ENCODE results near the gene PCP2.

The PCP2 gene

GRCh38 chr19:7661744-7662538 lies 28.4 kb upstream of the PCP2 start:
- Histone ChIP-seq H3K79me2 (ENCODE audit: insufficient read depth, low read length) (no peaks in the 10 kb centered on the region), H3K9me2 (replicated peaks; ENCODE audit: low read depth, low read length) (no peaks in the 10 kb centered on the region), H3K36me3 (ENCODE audit: insufficient read depth, low read length) (no peaks in the 10 kb centered on the region), H3F3A (ENCODE audit: low read depth) (no peaks in the 10 kb centered on the region), H3K4me1 (ENCODE audit: insufficient read depth, low read length, poor library complexity, severe bottlenecking) (no peaks in the 10 kb centered on the region), H3K4me2 (ENCODE audit: low read depth, low read length, poor library complexity, severe bottlenecking) (no peak overlapping the region), H3K9ac (ENCODE audit: low read depth, low read length, poor library complexity, severe bottlenecking) (no peak overlapping the region), H2AFZ (ENCODE audit: low read length) (no peak overlapping the region), H3K9me3 (ENCODE audit: insufficient read depth, low read depth, low read length) (no peaks in the 10 kb centered on the region), H3K4me3 (ENCODE audit: low read length, poor library complexity, severe bottlenecking) (no peak overlapping the region), H4K20me1 (ENCODE audit: insufficient read depth, low read length, poor library complexity, severe bottlenecking) (no peaks in the 10 kb centered on the region), H3K27me3 (ENCODE audit: insufficient read depth, low read length, poor library complexity, severe bottlenecking) (no peaks in the 10 kb centered on the region)
- TF ChIP-seq EZH2phosphoT487 (IDR thresholded peaks at IDR 0.05; ENCODE audit: borderline replicate concordance) (no peak), CTCF (conservative IDR thresholded peaks at IDR 0.05; ENCODE audit: low read length) (no peak)

- Histone ChIP-seq H4K20me1 (ENCODE audit: insufficient read depth, low read length, poor library complexity, severe bottlenecking) (no peaks in the 10 kb centered on the region), H3K9me2 (replicated peaks; ENCODE audit: low read depth, low read length) (no peaks in the 10 kb centered on the region), H2AFZ (ENCODE audit: low read length) (no peak overlapping the region), H3F3A (ENCODE audit: low read depth) (no peaks in the 10 kb centered on the region), H3K4me2 (ENCODE audit: low read depth, low read length, poor library complexity, severe bottlenecking) (no peak overlapping the region), H3K36me3 (ENCODE audit: insufficient read depth, low read length) (no peaks in the 10 kb centered on the region), H3K27me3 (ENCODE audit: insufficient read depth, low read length, poor library complexity, severe bottlenecking) (no peaks in the 10 kb centered on the region), H3K9me3 (ENCODE audit: insufficient read depth, low read depth, low read length) (no peaks in the 10 kb centered on the region), H3K9ac (ENCODE audit: low read depth, low read length, poor library complexity, severe bottlenecking) (no peak overlapping the region), H3K4me3 (ENCODE audit: low read length, poor library complexity, severe bottlenecking) (no peak overlapping the region), H3K79me2 (ENCODE audit: insufficient read depth, low read length) (no peaks in the 10 kb centered on the region), H3K4me1 (ENCODE audit: insufficient read depth, low read length, poor library complexity, severe bottlenecking) (no peaks in the 10 kb centered on the region)
- no peak for TF ChIP-seq EZH2phosphoT487 (IDR thresholded peaks at IDR 0.05; ENCODE audit: borderline replicate concordance)
- no peak for TF ChIP-seq CTCF (conservative IDR thresholded peaks at IDR 0.05; ENCODE audit: low read length)
Measured at GRCh38 chr19:7658219-7658686, 24.7 kb upstream of the PCP2 start.

- peaks cover 2% of the 10 kb centered on the region for H3K4me1 ChIP-seq (ENCODE audit: insufficient read depth, low read length, poor library complexity, severe bottlenecking)
- peak overlapping the region; percentile 83; the same call in 1 of the 2 replicates for H2AFZ ChIP-seq (ENCODE audit: low read length)
- H3K27me3 ChIP-seq (ENCODE audit: insufficient read depth, low read length, poor library complexity, severe bottlenecking), result no peaks in the 10 kb centered on the region
- no peak overlapping the region for H3K9ac ChIP-seq (ENCODE audit: low read depth, low read length, poor library complexity, severe bottlenecking)
- TF ChIP-seq EZH2phosphoT487 (IDR thresholded peaks at IDR 0.05; ENCODE audit: borderline replicate concordance) (no peak), CTCF (conservative IDR thresholded peaks at IDR 0.05; ENCODE audit: low read length) (no peak)
- no peak overlapping the region for H3K4me2 ChIP-seq (ENCODE audit: low read depth, low read length, poor library complexity, severe bottlenecking)
- no peaks in the 10 kb centered on the region for H3K79me2 ChIP-seq (ENCODE audit: insufficient read depth, low read length)
- no peaks in the 10 kb centered on the region for H3K36me3 ChIP-seq (ENCODE audit: insufficient read depth, low read length)
- H3K9me3 ChIP-seq (ENCODE audit: insufficient read depth, low read depth, low read length), result no peaks in the 10 kb centered on the region
- H3F3A ChIP-seq (ENCODE audit: low read depth), result no peaks in the 10 kb centered on the region
- H3K9me2 ChIP-seq (replicated peaks; ENCODE audit: low read depth, low read length), result no peaks in the 10 kb centered on the region
- H4K20me1 ChIP-seq (ENCODE audit: insufficient read depth, low read length, poor library complexity, severe bottlenecking), result no peaks in the 10 kb centered on the region
- no peak overlapping the region for H3K4me3 ChIP-seq (ENCODE audit: low read length, poor library complexity, severe bottlenecking)
Measured at GRCh38 chr19:7657131-7657751, 23.7 kb upstream of the PCP2 start.
